ENCODE data around the gene CEP112. TPM values are rescaled to one million over a fixed set of nuclear protein-coding genes. Genes with fewer than 3 reads are reported as not detected.

Gene CEP112
- total and polyA plus RNA-seq, 4 donors = 1.1 to 4.9 (median 1.4) TPM

GRCh38 chr17:65978871-65979270 is 213.1 kb downstream of the CEP112 start:
- Histone ChIP-seq H3K9ac (ENCODE audit: low read depth in 1 of 2, low read length in 2 of 2) (no peak overlapping the region), H3K27ac (ENCODE audit: low read depth in 1 of 2, low read length in 2 of 2) (no peak overlapping the region), H3K4me1 (ENCODE audit: control insufficient read depth in 4 of 4, insufficient read depth in 4 of 4, low read length in 3 of 4) (no peaks in the 10 kb centered on the region), H3K27me3 (ENCODE audit: control insufficient read depth in 4 of 4, insufficient read depth in 4 of 4, low read length in 3 of 4) (no peaks in the 10 kb centered on the region), H3K4me3 (ENCODE audit: low read depth in 1 of 3, low read length in 3 of 3) (no peak overlapping the region), H3K36me3 (ENCODE audit: control insufficient read depth in 4 of 4, insufficient read depth in 3 of 4, low read depth in 1 of 4, low read length in 3 of 4) (no peaks in the 10 kb centered on the region), H3K9me3 (ENCODE audit: control insufficient read depth in 4 of 4, low read length in 3 of 4) (no peaks in the 10 kb centered on the region)
- no peak for DNase-seq (ENCODE audit: low spot score)
- no peak for TF ChIP-seq FOXA1 (IDR thresholded peaks at IDR 0.05)
- no peak for TF ChIP-seq NR2F2 (IDR thresholded peaks at IDR 0.05)
- TF ChIP-seq CTCF (IDR thresholded peaks at IDR 0.05; ENCODE audit: low read depth, low read length, missing input control) = no peak
- no peak for TF ChIP-seq YY1 (IDR thresholded peaks at IDR 0.05)
- no peak for TF ChIP-seq GABPA (IDR thresholded peaks at IDR 0.05 in 1 of 2, conservative IDR thresholded peaks at IDR 0.05 in 1 of 2)
- no peak for TF ChIP-seq SP1 (IDR thresholded peaks at IDR 0.05)
- no peak for TF ChIP-seq REST (IDR thresholded peaks at IDR 0.05)
- no peak for TF ChIP-seq ATF3 (IDR thresholded peaks at IDR 0.05)
- no peak for TF ChIP-seq JUND (IDR thresholded peaks at IDR 0.05)
- TF ChIP-seq EGR1 (IDR thresholded peaks at IDR 0.05; ENCODE audit: low read depth in 2 of 2) = no peak
- no peak for TF ChIP-seq HNF4A (conservative IDR thresholded peaks at IDR 0.05)
- no peak for TF ChIP-seq ZBTB33 (IDR thresholded peaks at IDR 0.05)
- TF ChIP-seq RXRA (IDR thresholded peaks at IDR 0.05) = no peak
- no peak for TF ChIP-seq TAF1 (conservative IDR thresholded peaks at IDR 0.05)
- TF ChIP-seq HNF4G (IDR thresholded peaks at IDR 0.05) = no peak
- no peak for TF ChIP-seq MAX (IDR thresholded peaks at IDR 0.05)
- no peak for TF ChIP-seq FOXA2 (IDR thresholded peaks at IDR 0.05)
- TF ChIP-seq RAD21 (IDR thresholded peaks at IDR 0.05) = no peak
- WGBS = 83% methylated on average over 1 of the region's 1 CpG

All from liver (tissue), 9 donors.